AG09309 (cell line): ENCODE data around the gene LDB2.

ENCODE experiments used
- DNase-seq: peaks from one replicate; pipeline ENCODE4 v3.0.0-alpha.2; 2010; ENCODE audit warnings: low read depth
- H3K4me3 ChIP-seq: 2 replicates; pipeline ENCODE4 v1.5.1; 2011; ENCODE audit warnings: mild to moderate bottlenecking, low read depth, low read length, moderate library complexity; ENCODE audit not compliant: control insufficient read depth
- CTCF ChIP-seq: IDR thresholded peaks from 2 replicates; pipeline ENCODE4 v1.5.1; 2011; ENCODE audit warnings: mild to moderate bottlenecking, low read depth, low read length, inconsistent platforms; ENCODE audit not compliant: insufficient read depth, control insufficient read depth; ENCODE audit errors: missing control alignments

Gene LDB2

GRCh38 chr4:16767251-16767650 is 131.2 kb downstream of the LDB2 start:
- no peak overlapping the region for H3K4me3 ChIP-seq
- no peak for DNase-seq
- no peak for TF ChIP-seq CTCF

DNA sequence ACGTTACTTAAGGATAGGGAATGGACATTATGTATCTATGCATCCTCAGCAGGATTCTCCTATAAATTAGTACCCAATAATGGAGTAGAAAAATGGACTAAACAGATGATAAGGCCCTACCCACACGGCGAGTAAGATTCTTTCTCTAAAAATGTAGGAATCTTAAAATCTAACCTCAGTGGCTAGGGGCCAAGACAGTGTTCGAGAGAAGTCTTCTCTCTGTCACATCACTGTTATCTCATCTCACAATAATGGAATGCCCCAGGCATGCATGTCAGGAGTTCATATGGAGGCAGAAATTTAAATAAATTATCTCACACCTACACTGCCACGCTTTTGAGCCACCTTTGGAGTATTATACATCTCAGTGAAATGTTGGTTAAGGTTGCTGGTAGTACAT is 132.9 kb downstream of the LDB2 start:
- DNase-seq: no peak
- no peak overlapping the region for H3K4me3 ChIP-seq
- TF ChIP-seq CTCF: no peak

DNA sequence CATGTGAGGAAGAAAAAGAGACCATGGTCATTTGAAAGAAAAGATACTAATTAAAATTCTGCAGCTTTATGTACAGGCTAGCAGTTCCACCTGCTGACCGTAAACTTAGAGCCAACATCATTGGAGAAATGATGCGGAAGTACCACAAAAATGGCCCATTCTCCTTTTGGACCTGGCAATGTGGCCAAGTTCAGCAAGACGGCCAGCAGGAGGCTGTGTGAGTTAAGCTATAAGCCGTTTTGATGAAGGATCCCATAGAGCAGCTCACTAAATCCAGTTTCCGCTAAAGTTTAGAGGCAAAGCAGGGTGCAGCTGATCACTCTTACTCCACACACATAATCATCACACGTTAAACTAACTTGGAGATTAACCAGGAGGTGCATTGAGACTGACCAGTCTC is 133.8 kb downstream of the LDB2 start:
- no peak for DNase-seq
- TF ChIP-seq CTCF: peak; percentile 43
- no peak overlapping the region for H3K4me3 ChIP-seq

GRCh38 chr4:16760617-16761363 is 137.7 kb downstream of the LDB2 start:
- H3K4me3 ChIP-seq: no peak overlapping the region
- no peak for TF ChIP-seq CTCF
- no peak for DNase-seq

DNA sequence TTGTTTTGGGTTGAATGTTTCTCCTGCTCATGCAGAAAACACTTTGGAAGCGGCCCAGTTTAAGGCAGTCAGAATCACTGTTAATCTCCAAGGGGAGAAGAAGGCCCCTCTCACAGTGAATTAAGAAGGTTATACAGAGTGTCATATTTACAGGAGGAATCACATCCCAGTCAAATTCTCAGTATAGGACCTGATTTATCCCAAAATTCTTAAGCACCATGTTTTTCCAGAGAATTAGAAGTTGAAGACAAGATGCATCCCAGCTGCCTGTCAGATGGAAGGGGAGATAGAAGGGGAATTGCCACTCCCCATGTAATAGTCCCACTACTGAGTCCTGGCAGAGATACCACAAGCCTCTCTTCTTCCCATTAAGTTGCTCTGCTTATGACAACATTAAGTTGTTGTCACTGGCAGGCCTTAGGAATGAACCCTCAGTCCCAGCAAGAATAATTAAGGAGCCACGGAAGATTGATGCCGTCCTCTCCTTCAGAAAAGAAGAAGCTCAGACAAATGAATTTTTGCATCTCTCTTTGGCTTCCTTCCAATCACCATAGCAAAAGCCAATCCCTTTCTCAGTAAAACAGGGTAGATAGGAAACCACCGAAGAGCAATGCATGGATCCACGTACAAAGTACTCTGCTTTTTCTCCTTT is 138.4 kb downstream of the LDB2 start:
- no peak overlapping the region for H3K4me3 ChIP-seq
- no peak for TF ChIP-seq CTCF
- no peak for DNase-seq

DNA sequence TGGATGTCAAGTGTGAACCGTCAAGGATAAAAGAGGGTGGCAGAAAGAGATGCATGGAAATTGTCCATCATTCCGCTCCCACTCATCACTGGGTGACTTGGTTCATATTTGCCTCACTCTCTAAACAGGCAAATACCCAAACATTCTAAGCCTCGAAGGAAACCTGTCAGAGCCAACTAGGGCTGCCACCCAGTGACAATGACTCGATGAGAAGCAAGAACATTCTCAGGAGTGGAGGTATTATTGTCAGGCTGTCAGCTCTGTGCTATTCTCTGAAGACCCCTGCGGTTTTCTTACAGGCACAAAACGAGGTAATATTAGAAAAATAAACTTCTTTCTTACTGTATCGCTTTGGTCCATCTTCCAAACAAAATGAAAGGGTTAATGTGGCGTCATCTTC is 139.6 kb downstream of the LDB2 start:
- no peak for TF ChIP-seq CTCF
- H3K4me3 ChIP-seq: no peak overlapping the region
- no peak for DNase-seq
